GM12878 (cell line): ENCODE results near the gene SIN3A. TPM values are rescaled to one million over a fixed set of nuclear protein-coding genes. Genes with fewer than 3 reads are reported as not detected.

Experiments used
- ATAC-seq: fragments of 200-7000 bp; cut with Tn5 transposase; 3 replicates; pipeline ENCODE4 v1.9.1; 2020; ENCODE audit warnings: mild to moderate bottlenecking, moderate library complexity
- BruUV-seq: library from RNA; stranded (reverse); fragments of 400-500 nt; replicated peaks from 2 replicates; lab custom pipeline; 2021; lab: Mats Ljungman, UMichigan
- CTCF ChIA-PET: fragments of 300-600 bp; sonication (Branson Sonifier 250); formaldehyde crosslinking; extraction: SDS; loops from one replicate; lab custom pipeline; 2021; ENCODE audit warnings: inconsistent platforms; lab: Yijun Ruan, JAX
- POLR2A ChIA-PET: fragments of 350-600 bp; formaldehyde crosslinking; extraction: SDS; loops from one replicate; lab custom pipeline; 2021; ENCODE audit warnings: inconsistent platforms; lab: Charles Lee
- RAD21 ChIA-PET: fragments of 300-600 bp; sonication (Branson Sonifier 250); formaldehyde crosslinking; loops from one replicate; lab custom pipeline; 2023; ENCODE audit warnings: antibody characterized with exemption; ENCODE audit not compliant: unreplicated experiment; lab: Charles Lee
- SMC1A ChIA-PET: fragments of 300-600 bp; sonication (Branson Sonifier 250); formaldehyde crosslinking; loops from one replicate; lab custom pipeline; 2023; ENCODE audit not compliant: unreplicated experiment, uncharacterized antibody; lab: Charles Lee
- DNase-seq: peaks from one replicate; pipeline ENCODE4 v3.0.0-alpha.2; 2011; ENCODE audit warnings: low read depth, low spot score
- FAIRE-seq: peaks from 3 replicates; lab custom pipeline; 2011; peaks lifted over from hg19 to GRCh38; lab: Jason Lieb, UNC
- H2AFZ ChIP-seq: 2 replicates; pipeline ENCODE4 v1.6.0; 2011; ENCODE audit warnings: low read depth, low read length, control low read depth; ENCODE audit not compliant: control insufficient read depth
- H3K27ac ChIP-seq: 2 replicates; pipeline ENCODE4 v1.5.1; 2011; ENCODE audit warnings: control low read depth; ENCODE audit not compliant: control insufficient read depth, insufficient read depth
- H3K27me3 ChIP-seq, 2 experiments: replicated peaks in 1 of 2; 2 replicates each; pipeline versions ENCODE4 v1.6.0 to v1.6.1; 2011; ENCODE audit warnings: low read length in 1 of 2; ENCODE audit not compliant: control insufficient read depth in 2 of 2, insufficient read depth in 2 of 2
- H3K36me3 ChIP-seq, 2 experiments: 2 replicates each; pipeline ENCODE4 v1.5.1; 2011; ENCODE audit warnings: low read length in 1 of 2; ENCODE audit not compliant: control insufficient read depth in 2 of 2, insufficient read depth in 2 of 2
- H3K4me1 ChIP-seq: 2 replicates; pipeline ENCODE4 v1.6.1; 2011; ENCODE audit warnings: mild to moderate bottlenecking, low read length, moderate library complexity, mixed read lengths; ENCODE audit not compliant: control insufficient read depth, insufficient read depth
- H3K4me2 ChIP-seq: 2 replicates; pipeline ENCODE4 v1.6.0; 2011; ENCODE audit warnings: control low read depth; ENCODE audit not compliant: control insufficient read depth, insufficient read depth
- H3K4me3 ChIP-seq: fragments of 200-600 bp; sonication (generic); 2 replicates; pipeline ENCODE4 v1.5.1; 2016
- H3K79me2 ChIP-seq: 2 replicates; pipeline ENCODE4 v1.6.0; 2011; ENCODE audit warnings: low read length; ENCODE audit not compliant: control insufficient read depth, insufficient read depth
- H3K9ac ChIP-seq: 2 replicates; pipeline ENCODE4 v1.8.0; 2011; ENCODE audit warnings: low read length, control low read depth, mixed read lengths; ENCODE audit not compliant: control insufficient read depth, insufficient read depth
- H3K9me3 ChIP-seq: replicated peaks from 3 replicates; pipeline ENCODE4 v1.5.1; 2011; ENCODE audit warnings: mild to moderate bottlenecking, low read length; ENCODE audit not compliant: control insufficient read depth, insufficient read depth
- H4K20me1 ChIP-seq: 2 replicates; pipeline ENCODE4 v1.6.0; 2011; ENCODE audit not compliant: control insufficient read depth, insufficient read depth
- CHD4 ChIP-seq: fragments of 200-600 bp; sonication (generic); IDR thresholded peaks from 2 replicates; pipeline ENCODE4 v1.6.1; 2016; ENCODE audit warnings: mild to moderate bottlenecking
- GATAD2B ChIP-seq: fragments of 450-650 bp; conservative IDR thresholded peaks from 2 replicates; pipeline ENCODE4 v1.6.1; 2017; ENCODE audit warnings: low read depth, mild to moderate bottlenecking, moderate library complexity
- MTA3 ChIP-seq: IDR thresholded peaks from 2 replicates; pipeline ENCODE4 v1.6.1; 2012; ENCODE audit warnings: low read length, inconsistent platforms, borderline replicate concordance
- SMAD5 ChIP-seq: IDR thresholded peaks from 2 replicates; pipeline ENCODE4 v1.6.1; 2016; ENCODE audit warnings: antibody characterized with exemption, low read depth
- ZNF207 ChIP-seq: fragments of 450-650 bp; IDR thresholded peaks from 2 replicates; pipeline ENCODE4 v1.6.1; 2014; ENCODE audit warnings: antibody characterized with exemption, mild to moderate bottlenecking, borderline replicate concordance
- ZNF384 ChIP-seq: IDR thresholded peaks from 2 replicates; pipeline ENCODE4 v1.6.1; 2012; ENCODE audit warnings: low read depth, mild to moderate bottlenecking, low read length, improper control_type of control experiment, borderline replicate concordance
- WGBS: methylation state at CpG from one replicate; pipeline ENCODE4 v1.1.6; 2016; ENCODE audit warnings: low lambda C conversion rate; ENCODE audit not compliant: insufficient replicate concordance, insufficient coverage; ENCODE audit errors: missing lambda C conversion rate; 5-methylcytosine and 5-hydroxymethylcytosine counted together
- in situ Hi-C: fragments of 300-500 bp; cut with MboI; formaldehyde crosslinking; loops from 9 replicates; pipeline ENCODE4 v1.14.3; 2018; ENCODE audit warnings: mixed read lengths
- intact Hi-C: fragments of 100-400 bp; cut with micrococcal nuclease; formaldehyde crosslinking; loops from one replicate; pipeline ENCODE4 v1.14.2; 2022; ENCODE audit not compliant: unreplicated experiment
- polyA plus RNA-seq, 11 experiments: library from polyadenylated mRNA; depleted of rRNA in 4 of 11; unstranded in 6 of 11; stranded (reverse) in 5 of 11; fragments of >200 nt; fragmentation: Nextera tagmentation in 4 of 11; fragmentation: Illumina TruSeq in 1 of 11; extraction: Ambion mirVana in 4 of 11; extraction: Trizol in 1 of 11; gene quantifications; 1 replicate in 1 of 11; 2 replicates in 10 of 11; pipeline versions ENCODE4 v1.2.1 to v1.2.3, GENCODE V29; 2011 to 2016; ENCODE audit warnings: inconsistent platforms in 2 of 11, missing spikeins in 2 of 11, low read depth in 1 of 11
- total RNA-seq, 4 experiments: library from RNA; depleted of rRNA in 3 of 4; stranded (reverse); fragments of >200 nt in 3 of 4; fragmentation: Illumina TruSeq in 1 of 4; extraction: Trizol in 1 of 4; gene quantifications; 2 replicates each; pipeline versions ENCODE4 v1.2.1 to v1.2.3, GENCODE V29; 2013 to 2021
- TF ChIP-seq, protein P1 (sequence below): fragments of 450-650 bp; IDR thresholded peaks from 2 replicates; pipeline ENCODE4 v1.6.1; 2017; ENCODE audit warnings: mild to moderate bottlenecking, low read depth, inconsistent platforms; ENCODE audit not compliant: poor library complexity, severe bottlenecking
- TF ChIP-seq, protein P2 (sequence below): IDR thresholded peaks from 2 replicates; pipeline ENCODE4 v1.6.1; 2012; ENCODE audit warnings: low read length, inconsistent platforms

The SIN3A gene
- total and polyA plus RNA-seq, 10 of the 15 experiments (the other 5 are each of a cell fraction or from before 2014, with no cell fraction given), result 6.4 to 62.2 (median 29.2) TPM

DNA sequence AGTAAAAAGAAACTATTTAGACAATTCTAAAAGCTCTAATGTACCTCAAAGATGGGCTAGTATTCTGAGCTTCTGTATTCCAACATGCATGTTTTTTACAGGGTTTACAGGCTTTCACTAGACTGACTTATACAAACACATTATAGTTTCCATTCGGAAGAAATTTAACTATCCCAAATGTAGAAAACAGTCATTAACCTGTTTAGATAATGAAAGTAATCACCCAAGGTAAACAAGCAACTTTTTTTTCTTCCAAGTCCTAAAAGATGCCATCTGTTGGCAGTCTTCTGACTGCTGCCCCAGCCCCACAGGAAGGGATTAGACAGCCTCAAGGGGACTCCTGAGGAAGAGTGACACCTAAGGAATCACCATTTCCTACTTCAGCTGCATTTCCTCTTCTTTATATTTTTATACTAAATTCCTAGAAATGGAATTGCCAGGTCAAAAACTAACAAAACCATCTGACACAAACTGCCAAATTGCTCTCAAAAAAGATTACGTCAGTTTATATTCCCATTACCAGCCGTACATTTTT is 25.5 kb downstream of the SIN3A start:
- WGBS, result 97% methylated on average over 3 of the region's 3 CpGs
- ChIA-PET CTCF (no interaction called here), POLR2A (no interaction called here), RAD21 (no interaction called here), SMC1A (no interaction called here)
- Histone ChIP-seq H3K9ac (no peak overlapping the region), H3K36me3 (peaks cover 12 to 33% of the 10 kb centered on the region in 2 experiments; a peak in 3 of 4 replicates), H3K4me2 (no peak overlapping the region), H2AFZ (no peak overlapping the region), H3K27ac (no peak overlapping the region), H3K79me2 (peaks cover 6% of the 10 kb centered on the region), H3K4me1 (no peaks in the 10 kb centered on the region), H3K27me3 (no peaks in the 10 kb centered on the region), H3K9me3 (no peaks in the 10 kb centered on the region), H4K20me1 (no peaks in the 10 kb centered on the region; the same call in 1 of the 2 replicates), H3K4me3 (no peak overlapping the region)
- TF ChIP-seq GATAD2B, result no peak
- no peak for TF ChIP-seq CHD4
- TF ChIP-seq, protein P1, sequence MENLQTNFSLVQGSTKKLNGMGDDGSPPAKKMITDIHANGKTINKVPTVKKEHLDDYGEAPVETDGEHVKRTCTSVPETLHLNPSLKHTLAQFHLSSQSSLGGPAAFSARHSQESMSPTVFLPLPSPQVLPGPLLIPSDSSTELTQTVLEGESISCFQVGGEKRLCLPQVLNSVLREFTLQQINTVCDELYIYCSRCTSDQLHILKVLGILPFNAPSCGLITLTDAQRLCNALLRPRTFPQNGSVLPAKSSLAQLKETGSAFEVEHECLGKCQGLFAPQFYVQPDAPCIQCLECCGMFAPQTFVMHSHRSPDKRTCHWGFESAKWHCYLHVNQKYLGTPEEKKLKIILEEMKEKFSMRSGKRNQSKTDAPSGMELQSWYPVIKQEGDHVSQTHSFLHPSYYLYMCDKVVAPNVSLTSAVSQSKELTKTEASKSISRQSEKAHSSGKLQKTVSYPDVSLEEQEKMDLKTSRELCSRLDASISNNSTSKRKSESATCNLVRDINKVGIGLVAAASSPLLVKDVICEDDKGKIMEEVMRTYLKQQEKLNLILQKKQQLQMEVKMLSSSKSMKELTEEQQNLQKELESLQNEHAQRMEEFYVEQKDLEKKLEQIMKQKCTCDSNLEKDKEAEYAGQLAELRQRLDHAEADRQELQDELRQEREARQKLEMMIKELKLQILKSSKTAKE, result no peak
- TF ChIP-seq, protein P2, sequence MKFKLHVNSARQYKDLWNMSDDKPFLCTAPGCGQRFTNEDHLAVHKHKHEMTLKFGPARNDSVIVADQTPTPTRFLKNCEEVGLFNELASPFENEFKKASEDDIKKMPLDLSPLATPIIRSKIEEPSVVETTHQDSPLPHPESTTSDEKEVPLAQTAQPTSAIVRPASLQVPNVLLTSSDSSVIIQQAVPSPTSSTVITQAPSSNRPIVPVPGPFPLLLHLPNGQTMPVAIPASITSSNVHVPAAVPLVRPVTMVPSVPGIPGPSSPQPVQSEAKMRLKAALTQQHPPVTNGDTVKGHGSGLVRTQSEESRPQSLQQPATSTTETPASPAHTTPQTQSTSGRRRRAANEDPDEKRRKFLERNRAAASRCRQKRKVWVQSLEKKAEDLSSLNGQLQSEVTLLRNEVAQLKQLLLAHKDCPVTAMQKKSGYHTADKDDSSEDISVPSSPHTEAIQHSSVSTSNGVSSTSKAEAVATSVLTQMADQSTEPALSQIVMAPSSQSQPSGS, result no peak
- no peak for TF ChIP-seq ZNF384
- TF ChIP-seq MTA3, result no peak
- no peak for TF ChIP-seq ZNF207
- TF ChIP-seq SMAD5, result no peak
- intact Hi-C loops, result no loop called here
- in situ Hi-C loops, result no loop called here
- DNase-seq (no peak), FAIRE-seq (no peak), ATAC-seq (no peak)
- BruUV-seq, result no TSS peak
